ENCODE results near the gene VWA2.

Gene VWA2

DNA sequence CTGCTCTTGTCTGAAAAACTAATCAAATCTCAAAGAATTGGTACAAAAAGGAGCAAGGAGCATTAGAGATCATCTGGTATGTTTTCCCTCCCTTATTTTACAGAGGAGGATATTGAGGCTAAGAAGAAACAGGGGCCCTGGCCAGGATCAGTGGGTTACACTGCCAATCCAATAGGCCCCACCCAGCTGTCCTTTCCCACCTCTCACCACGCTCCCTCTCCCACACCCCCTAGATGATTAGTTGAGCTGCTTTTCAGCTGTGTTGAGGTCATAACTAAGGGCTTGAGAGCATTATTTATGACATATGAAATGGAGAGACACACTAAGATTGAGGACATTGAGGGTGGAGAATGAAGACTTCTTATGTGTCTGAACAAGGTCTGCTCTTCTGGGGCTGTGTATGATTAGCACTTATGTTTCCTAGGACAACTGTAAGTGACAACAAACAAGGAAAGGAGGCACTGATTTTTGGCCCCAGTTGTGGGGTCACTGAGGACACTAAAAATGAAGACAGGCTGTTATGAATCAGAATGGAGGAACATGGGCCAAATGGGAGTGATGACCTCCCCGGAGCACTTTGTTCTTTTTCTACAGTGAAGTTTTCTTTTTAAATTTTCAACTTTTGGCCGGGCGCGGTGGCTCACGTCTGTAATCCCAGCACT lies 26.5 kb downstream of the VWA2 start:
- peaks cover 4% of the 10 kb centered on the region for H3K4me1 ChIP-seq (ENCODE audit: control insufficient read depth, insufficient read depth, low read length)
- no peaks in the 10 kb centered on the region for H3K9me3 ChIP-seq (replicated peaks; ENCODE audit: low read length)
- H3K9ac ChIP-seq (ENCODE audit: low read depth, low read length), result no peak overlapping the region
- H3K27me3 ChIP-seq (ENCODE audit: control insufficient read depth, insufficient read depth, low read length), result peaks cover 18% of the 10 kb centered on the region
- H3K4me2 ChIP-seq (ENCODE audit: low read length), result no peak overlapping the region
- no peak overlapping the region for H3K4me3 ChIP-seq (ENCODE audit: low read length)
- H3K36me3 ChIP-seq (ENCODE audit: insufficient read depth, low read length), result no peaks in the 10 kb centered on the region

- Histone ChIP-seq H3K9me3 (replicated peaks; ENCODE audit: low read length) (no peaks in the 10 kb centered on the region), H3K9ac (ENCODE audit: low read depth, low read length) (no peak overlapping the region), H3K4me3 (ENCODE audit: low read length) (no peak overlapping the region), H3K27me3 (ENCODE audit: control insufficient read depth, insufficient read depth, low read length) (peaks cover 18% of the 10 kb centered on the region), H3K4me2 (ENCODE audit: low read length) (no peak overlapping the region), H3K4me1 (ENCODE audit: control insufficient read depth, insufficient read depth, low read length) (peaks cover 4% of the 10 kb centered on the region), H3K36me3 (ENCODE audit: insufficient read depth, low read length) (no peaks in the 10 kb centered on the region)
These were observed 27.5 kb downstream of the VWA2 start for GRCh38 chr10:114266521-114266920.

DNA sequence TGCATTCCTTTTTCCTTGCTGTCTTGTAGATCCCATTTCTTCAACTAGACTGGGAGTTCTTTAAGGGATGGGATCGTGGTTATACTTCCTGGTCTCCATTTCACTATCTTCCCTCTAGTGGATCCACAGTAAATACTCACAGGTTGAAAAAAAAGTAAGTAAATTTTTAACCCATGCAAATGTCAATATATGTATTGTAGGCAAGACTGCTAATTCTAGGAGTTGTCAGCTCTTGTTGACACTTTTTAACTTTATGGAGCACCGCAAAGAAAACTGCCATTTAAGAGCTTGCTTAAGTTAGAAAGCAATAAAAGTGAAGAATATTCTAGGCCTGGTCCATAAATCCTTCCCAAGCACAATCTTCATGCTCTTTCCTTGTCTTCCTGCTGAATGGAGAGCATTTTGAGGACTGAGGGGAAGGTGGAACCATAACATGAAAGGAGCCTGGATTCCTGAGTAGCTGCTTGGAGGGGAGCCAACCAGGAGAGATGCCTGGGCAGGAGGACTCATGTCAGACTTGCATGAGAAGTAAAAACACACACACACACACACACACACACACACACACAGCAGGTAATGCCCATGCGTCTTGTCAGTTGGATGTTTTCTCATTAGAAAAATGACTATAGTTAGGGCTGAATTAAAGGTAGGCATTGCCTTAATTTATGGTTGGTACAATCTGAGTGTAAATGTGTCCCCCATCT lies 32.2 kb downstream of the VWA2 start:
- Histone ChIP-seq H3K27me3 (ENCODE audit: control insufficient read depth, insufficient read depth, low read length) (peaks cover 23% of the 10 kb centered on the region), H3K36me3 (ENCODE audit: insufficient read depth, low read length) (no peaks in the 10 kb centered on the region), H3K9ac (ENCODE audit: low read depth, low read length) (no peak overlapping the region), H3K4me2 (ENCODE audit: low read length) (no peak overlapping the region), H3K4me3 (ENCODE audit: low read length) (no peak overlapping the region), H3K9me3 (replicated peaks; ENCODE audit: low read length) (no peaks in the 10 kb centered on the region), H3K4me1 (ENCODE audit: control insufficient read depth, insufficient read depth, low read length) (peaks cover 10% of the 10 kb centered on the region)

DNA sequence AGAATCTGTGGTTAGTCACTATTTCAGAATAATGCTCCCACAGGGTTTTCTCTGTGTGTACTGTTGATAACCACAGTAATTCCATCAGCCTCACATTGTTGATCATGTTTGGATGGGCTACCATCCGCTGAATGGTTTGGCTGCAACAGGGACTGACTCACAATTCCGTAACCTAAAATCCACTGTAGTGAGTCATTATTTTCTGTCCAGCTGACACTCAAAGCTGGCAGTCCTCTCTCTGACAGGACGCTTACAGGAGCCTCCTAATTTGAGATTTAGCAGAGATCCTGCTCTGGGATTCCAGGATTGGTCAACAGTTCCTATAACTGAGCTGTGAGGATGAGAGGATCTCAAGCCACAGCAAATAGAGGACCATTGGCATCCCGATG lies 32.7 kb downstream of the VWA2 start:
- H3K9me3 ChIP-seq (replicated peaks; ENCODE audit: low read length), result no peaks in the 10 kb centered on the region
- no peak overlapping the region for H3K4me3 ChIP-seq (ENCODE audit: low read length)
- peak overlapping the region; percentile 8 for H3K4me2 ChIP-seq (ENCODE audit: low read length)
- peaks cover 19% of the 10 kb centered on the region for H3K27me3 ChIP-seq (ENCODE audit: control insufficient read depth, insufficient read depth, low read length)
- no peaks in the 10 kb centered on the region for H3K36me3 ChIP-seq (ENCODE audit: insufficient read depth, low read length)
- H3K9ac ChIP-seq (ENCODE audit: low read depth, low read length), result no peak overlapping the region
- H3K4me1 ChIP-seq (ENCODE audit: control insufficient read depth, insufficient read depth, low read length), result peaks cover 10% of the 10 kb centered on the region

GRCh38 chr10:114272696-114273095 lies 33.6 kb downstream of the VWA2 start:
- Histone ChIP-seq H3K27me3 (ENCODE audit: control insufficient read depth, insufficient read depth, low read length) (peaks cover 23% of the 10 kb centered on the region), H3K4me1 (ENCODE audit: control insufficient read depth, insufficient read depth, low read length) (peaks cover 10% of the 10 kb centered on the region), H3K9ac (ENCODE audit: low read depth, low read length) (no peak overlapping the region), H3K36me3 (ENCODE audit: insufficient read depth, low read length) (no peaks in the 10 kb centered on the region), H3K4me2 (ENCODE audit: low read length) (no peak overlapping the region), H3K9me3 (replicated peaks; ENCODE audit: low read length) (no peaks in the 10 kb centered on the region), H3K4me3 (ENCODE audit: low read length) (no peak overlapping the region)

DNA sequence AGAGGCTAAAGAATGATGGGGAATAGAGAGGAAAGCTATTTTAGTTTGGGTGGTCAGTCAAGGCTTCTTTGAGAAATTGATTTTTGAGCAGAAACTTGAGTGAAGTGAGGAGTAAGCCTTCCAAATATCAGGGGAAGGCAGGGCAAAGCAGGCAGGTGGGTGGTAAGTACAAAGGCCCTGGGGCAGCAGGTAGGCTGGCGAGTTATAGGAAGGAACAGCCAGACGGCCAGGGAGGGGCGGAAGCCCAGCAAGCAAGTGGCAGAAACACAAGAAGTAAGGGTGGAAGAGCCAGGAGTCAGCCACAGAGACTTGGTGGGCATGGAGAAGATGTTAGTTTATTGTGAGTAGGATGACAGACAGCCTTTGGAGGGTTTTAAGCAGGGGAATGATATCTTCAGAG lies 34.9 kb downstream of the VWA2 start:
- Histone ChIP-seq H3K9ac (ENCODE audit: low read depth, low read length) (no peak overlapping the region), H3K4me2 (ENCODE audit: low read length) (no peak overlapping the region), H3K4me3 (ENCODE audit: low read length) (no peak overlapping the region), H3K4me1 (ENCODE audit: control insufficient read depth, insufficient read depth, low read length) (peaks cover 10% of the 10 kb centered on the region), H3K36me3 (ENCODE audit: insufficient read depth, low read length) (no peaks in the 10 kb centered on the region), H3K27me3 (ENCODE audit: control insufficient read depth, insufficient read depth, low read length) (peaks cover 35% of the 10 kb centered on the region), H3K9me3 (replicated peaks; ENCODE audit: low read length) (no peaks in the 10 kb centered on the region)

DNA sequence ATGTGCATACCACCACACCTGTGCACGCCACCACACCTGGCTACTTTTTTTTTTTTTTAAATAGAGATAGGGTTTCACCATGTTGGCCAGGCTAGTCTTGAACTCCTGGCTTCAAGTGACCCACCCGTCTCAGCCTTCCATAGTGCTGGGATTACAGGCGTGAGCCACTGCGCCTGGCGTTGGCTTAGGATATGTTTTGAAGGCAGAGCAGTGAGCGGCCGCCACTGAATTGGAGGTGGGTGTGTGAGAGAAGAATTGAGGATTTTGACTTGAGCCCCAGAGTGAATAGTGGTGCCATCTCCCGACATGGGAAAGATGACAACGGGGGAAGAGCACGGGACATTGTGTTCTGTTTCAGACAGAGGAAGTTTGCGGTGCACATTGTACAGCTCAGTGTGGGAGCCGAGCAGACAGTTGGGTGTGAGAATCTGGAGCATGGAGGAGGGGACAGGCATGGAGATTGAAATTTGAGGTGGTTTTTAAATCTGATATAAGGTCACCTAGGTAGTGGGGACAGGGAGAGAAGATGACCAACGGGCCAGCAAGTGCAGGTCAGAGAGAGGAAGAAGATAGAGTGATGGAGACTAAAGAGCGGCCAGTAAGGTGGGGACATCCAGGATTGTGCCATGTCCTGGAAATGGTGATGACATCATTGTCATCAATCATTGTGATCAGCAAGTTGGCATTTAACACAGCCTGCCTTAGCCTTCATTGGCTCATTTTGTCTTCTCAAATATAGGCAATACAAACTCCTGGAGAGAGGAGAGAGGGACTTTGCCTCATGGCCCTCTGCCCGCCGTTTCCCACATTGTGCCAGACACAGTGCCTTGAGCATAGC lies 35.8 kb downstream of the VWA2 start:
- H3K36me3 ChIP-seq (ENCODE audit: insufficient read depth, low read length), result no peaks in the 10 kb centered on the region
- no peak overlapping the region for H3K4me3 ChIP-seq (ENCODE audit: low read length)
- peaks cover 36% of the 10 kb centered on the region for H3K27me3 ChIP-seq (ENCODE audit: control insufficient read depth, insufficient read depth, low read length)
- H3K9me3 ChIP-seq (replicated peaks; ENCODE audit: low read length), result no peaks in the 10 kb centered on the region
- no peak overlapping the region for H3K9ac ChIP-seq (ENCODE audit: low read depth, low read length)
- H3K4me2 ChIP-seq (ENCODE audit: low read length), result no peak overlapping the region
- peaks cover 10% of the 10 kb centered on the region for H3K4me1 ChIP-seq (ENCODE audit: control insufficient read depth, insufficient read depth, low read length)

GRCh38 chr10:114276066-114276465 lies 37.0 kb downstream of the VWA2 start:
- no peak overlapping the region for H3K4me2 ChIP-seq (ENCODE audit: low read length)

GRCh38 chr10:114276671-114277070 lies 37.6 kb downstream of the VWA2 start:
- Histone ChIP-seq H3K9ac (ENCODE audit: low read depth, low read length) (no peak overlapping the region), H3K4me2 (ENCODE audit: low read length) (no peak overlapping the region), H3K36me3 (ENCODE audit: insufficient read depth, low read length) (no peaks in the 10 kb centered on the region), H3K4me1 (ENCODE audit: control insufficient read depth, insufficient read depth, low read length) (peaks cover 5% of the 10 kb centered on the region), H3K4me3 (ENCODE audit: low read length) (no peak overlapping the region), H3K27me3 (ENCODE audit: control insufficient read depth, insufficient read depth, low read length) (peaks cover 36% of the 10 kb centered on the region), H3K9me3 (replicated peaks; ENCODE audit: low read length) (no peaks in the 10 kb centered on the region)

More at GRCh38 chr10:114276066-114276465, 37.0 kb downstream of the VWA2 start:
- H3K4me3 ChIP-seq (ENCODE audit: low read length), result no peak overlapping the region
- H3K9ac ChIP-seq (ENCODE audit: low read depth, low read length), result no peak overlapping the region
- H3K9me3 ChIP-seq (replicated peaks; ENCODE audit: low read length), result no peaks in the 10 kb centered on the region
- peaks cover 10% of the 10 kb centered on the region for H3K4me1 ChIP-seq (ENCODE audit: control insufficient read depth, insufficient read depth, low read length)
- H3K27me3 ChIP-seq (ENCODE audit: control insufficient read depth, insufficient read depth, low read length), result peaks cover 36% of the 10 kb centered on the region
- no peaks in the 10 kb centered on the region for H3K36me3 ChIP-seq (ENCODE audit: insufficient read depth, low read length)

- H3K4me2 ChIP-seq (ENCODE audit: low read length), result no peak overlapping the region
- H3K9me3 ChIP-seq (replicated peaks; ENCODE audit: low read length), result no peaks in the 10 kb centered on the region
- peaks cover 40% of the 10 kb centered on the region for H3K27me3 ChIP-seq (ENCODE audit: control insufficient read depth, insufficient read depth, low read length)
- no peaks in the 10 kb centered on the region for H3K36me3 ChIP-seq (ENCODE audit: insufficient read depth, low read length)
- no peaks in the 10 kb centered on the region for H3K4me1 ChIP-seq (ENCODE audit: control insufficient read depth, insufficient read depth, low read length)
- H3K9ac ChIP-seq (ENCODE audit: low read depth, low read length), result no peak overlapping the region
- no peak overlapping the region for H3K4me3 ChIP-seq (ENCODE audit: low read length)
These were observed 39.3 kb downstream of the VWA2 start for GRCh38 chr10:114278140-114278883.

- no peak overlapping the region for H3K4me3 ChIP-seq (ENCODE audit: low read length)
- H3K9ac ChIP-seq (ENCODE audit: low read depth, low read length), result no peak overlapping the region
- no peaks in the 10 kb centered on the region for H3K4me1 ChIP-seq (ENCODE audit: control insufficient read depth, insufficient read depth, low read length)
- H3K36me3 ChIP-seq (ENCODE audit: insufficient read depth, low read length), result no peaks in the 10 kb centered on the region
- H3K4me2 ChIP-seq (ENCODE audit: low read length), result no peak overlapping the region
- peaks cover 45% of the 10 kb centered on the region for H3K27me3 ChIP-seq (ENCODE audit: control insufficient read depth, insufficient read depth, low read length)
- no peaks in the 10 kb centered on the region for H3K9me3 ChIP-seq (replicated peaks; ENCODE audit: low read length)
These were observed 39.8 kb downstream of the VWA2 start for GRCh38 chr10:114278884-114279191.
